Thyroid gland (tissue), 4 donors: Measurements from ENCODE around the gene ABCG1.

Experiments
- POLR2A ChIP-seq, 2 donors: fragments of 450-650 bp; IDR thresholded peaks; one replicate each; pipeline ENCODE4 v1.6.1; 2017; ENCODE audit warnings: antibody characterized with exemption in 2 of 2, mild to moderate bottlenecking in 2 of 2, moderate library complexity in 1 of 2
- TF ChIP-seq, protein P1 (sequence below), 6 experiments: fragments of 200-600 bp in 3 of 6; fragments of 450-650 bp in 3 of 6; sonication (generic) in 3 of 6; IDR thresholded peaks; one replicate each; pipeline ENCODE4 v1.5.1; 2016 to 2019; ENCODE audit warnings: antibody characterized with exemption in 6 of 6, mild to moderate bottlenecking in 2 of 6, inconsistent platforms in 1 of 6, moderate library complexity in 1 of 6

DNA sequence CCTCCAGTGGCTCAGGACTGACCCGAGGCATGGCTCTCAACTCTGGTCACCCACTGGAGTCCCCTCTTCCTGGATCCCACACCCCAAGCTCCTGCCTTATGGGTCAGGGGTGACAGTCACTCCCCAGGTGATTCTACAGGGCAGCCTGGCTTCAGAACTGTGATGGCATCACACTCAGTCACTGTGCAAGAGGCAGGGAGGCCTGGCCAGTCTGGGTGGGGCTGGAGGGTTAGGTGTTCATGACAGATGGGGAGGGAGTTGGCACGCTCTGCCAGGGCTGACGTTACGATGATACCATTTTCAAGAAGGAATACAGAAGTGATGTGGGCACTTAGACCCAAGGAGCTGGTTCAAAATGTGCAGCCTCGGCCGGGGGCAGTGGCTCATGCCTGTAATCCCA lies 25.2 kb upstream of the ABCG1 start:
- TF ChIP-seq POLR2A (IDR thresholded peaks at IDR 0.05) = no peak
- TF ChIP-seq, protein P1, sequence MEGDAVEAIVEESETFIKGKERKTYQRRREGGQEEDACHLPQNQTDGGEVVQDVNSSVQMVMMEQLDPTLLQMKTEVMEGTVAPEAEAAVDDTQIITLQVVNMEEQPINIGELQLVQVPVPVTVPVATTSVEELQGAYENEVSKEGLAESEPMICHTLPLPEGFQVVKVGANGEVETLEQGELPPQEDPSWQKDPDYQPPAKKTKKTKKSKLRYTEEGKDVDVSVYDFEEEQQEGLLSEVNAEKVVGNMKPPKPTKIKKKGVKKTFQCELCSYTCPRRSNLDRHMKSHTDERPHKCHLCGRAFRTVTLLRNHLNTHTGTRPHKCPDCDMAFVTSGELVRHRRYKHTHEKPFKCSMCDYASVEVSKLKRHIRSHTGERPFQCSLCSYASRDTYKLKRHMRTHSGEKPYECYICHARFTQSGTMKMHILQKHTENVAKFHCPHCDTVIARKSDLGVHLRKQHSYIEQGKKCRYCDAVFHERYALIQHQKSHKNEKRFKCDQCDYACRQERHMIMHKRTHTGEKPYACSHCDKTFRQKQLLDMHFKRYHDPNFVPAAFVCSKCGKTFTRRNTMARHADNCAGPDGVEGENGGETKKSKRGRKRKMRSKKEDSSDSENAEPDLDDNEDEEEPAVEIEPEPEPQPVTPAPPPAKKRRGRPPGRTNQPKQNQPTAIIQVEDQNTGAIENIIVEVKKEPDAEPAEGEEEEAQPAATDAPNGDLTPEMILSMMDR (IDR thresholded peaks at IDR 0.05) = no peak
